ENCODE measurements around the gene PALD1. TPM values are rescaled to one million over a fixed set of nuclear protein-coding genes. Genes with fewer than 3 reads are reported as not detected.

The PALD1 gene
- total and polyA plus RNA-seq, 3 donors from 2014 or later, result 6.3 to 13.3 (median 8.3) TPM

DNA sequence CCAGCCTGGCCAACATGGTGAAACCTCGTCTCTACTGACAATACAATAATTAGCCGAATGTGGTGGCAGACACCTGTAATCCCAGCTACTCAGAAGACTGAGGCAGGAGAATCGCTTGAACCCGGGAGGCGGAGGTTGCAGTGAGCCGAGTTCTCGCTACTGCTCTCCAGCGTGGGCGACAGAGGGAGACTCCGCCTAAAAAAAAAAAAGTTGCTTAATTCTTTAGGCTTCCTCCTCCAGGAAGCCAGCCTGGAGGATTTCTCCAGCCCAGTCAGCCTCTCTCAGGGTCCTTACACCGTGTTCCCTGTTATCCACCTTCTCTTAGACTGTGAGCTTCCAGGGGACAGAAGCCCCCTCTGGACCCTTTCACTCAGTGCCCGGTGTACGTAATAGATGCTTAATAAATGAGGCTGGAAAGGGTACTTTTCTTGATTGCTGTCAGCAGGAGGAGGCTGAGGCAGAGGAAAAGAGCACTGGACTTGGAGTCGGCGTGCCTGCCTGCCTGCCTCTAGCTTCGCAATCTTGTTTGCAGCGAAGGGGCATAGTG, 20.7 kb upstream of the PALD1 start:
- 39 to 56% methylated on average over 15 to 17 of the region's 17 CpGs for WGBS, 2 donors
- Histone ChIP-seq H3K27me3 (no peaks in the 10 kb centered on the region), H3K9me3 (no peaks in the 10 kb centered on the region), H3K36me3 (ENCODE audit: low read depth, missing control alignments) (no peaks in the 10 kb centered on the region), H3K4me3 (peak overlapping the region; percentile 24 to 43), H3K4me1 (no peaks in the 10 kb centered on the region), H3K27ac (no peak overlapping the region)
- intact Hi-C loops (cut with DNase I; ENCODE audit: low total_unique reads), result loop anchor here (10.0 kb wide), 1 partner anchor 307 kb away; no protein-coding TSS in a partner anchor
- no peak for DNase-seq
- no peak for TF ChIP-seq POLR2A (IDR thresholded peaks at IDR 0.05)
- TF ChIP-seq, protein P1, sequence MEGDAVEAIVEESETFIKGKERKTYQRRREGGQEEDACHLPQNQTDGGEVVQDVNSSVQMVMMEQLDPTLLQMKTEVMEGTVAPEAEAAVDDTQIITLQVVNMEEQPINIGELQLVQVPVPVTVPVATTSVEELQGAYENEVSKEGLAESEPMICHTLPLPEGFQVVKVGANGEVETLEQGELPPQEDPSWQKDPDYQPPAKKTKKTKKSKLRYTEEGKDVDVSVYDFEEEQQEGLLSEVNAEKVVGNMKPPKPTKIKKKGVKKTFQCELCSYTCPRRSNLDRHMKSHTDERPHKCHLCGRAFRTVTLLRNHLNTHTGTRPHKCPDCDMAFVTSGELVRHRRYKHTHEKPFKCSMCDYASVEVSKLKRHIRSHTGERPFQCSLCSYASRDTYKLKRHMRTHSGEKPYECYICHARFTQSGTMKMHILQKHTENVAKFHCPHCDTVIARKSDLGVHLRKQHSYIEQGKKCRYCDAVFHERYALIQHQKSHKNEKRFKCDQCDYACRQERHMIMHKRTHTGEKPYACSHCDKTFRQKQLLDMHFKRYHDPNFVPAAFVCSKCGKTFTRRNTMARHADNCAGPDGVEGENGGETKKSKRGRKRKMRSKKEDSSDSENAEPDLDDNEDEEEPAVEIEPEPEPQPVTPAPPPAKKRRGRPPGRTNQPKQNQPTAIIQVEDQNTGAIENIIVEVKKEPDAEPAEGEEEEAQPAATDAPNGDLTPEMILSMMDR (IDR thresholded peaks at IDR 0.05), result no peak

DNA sequence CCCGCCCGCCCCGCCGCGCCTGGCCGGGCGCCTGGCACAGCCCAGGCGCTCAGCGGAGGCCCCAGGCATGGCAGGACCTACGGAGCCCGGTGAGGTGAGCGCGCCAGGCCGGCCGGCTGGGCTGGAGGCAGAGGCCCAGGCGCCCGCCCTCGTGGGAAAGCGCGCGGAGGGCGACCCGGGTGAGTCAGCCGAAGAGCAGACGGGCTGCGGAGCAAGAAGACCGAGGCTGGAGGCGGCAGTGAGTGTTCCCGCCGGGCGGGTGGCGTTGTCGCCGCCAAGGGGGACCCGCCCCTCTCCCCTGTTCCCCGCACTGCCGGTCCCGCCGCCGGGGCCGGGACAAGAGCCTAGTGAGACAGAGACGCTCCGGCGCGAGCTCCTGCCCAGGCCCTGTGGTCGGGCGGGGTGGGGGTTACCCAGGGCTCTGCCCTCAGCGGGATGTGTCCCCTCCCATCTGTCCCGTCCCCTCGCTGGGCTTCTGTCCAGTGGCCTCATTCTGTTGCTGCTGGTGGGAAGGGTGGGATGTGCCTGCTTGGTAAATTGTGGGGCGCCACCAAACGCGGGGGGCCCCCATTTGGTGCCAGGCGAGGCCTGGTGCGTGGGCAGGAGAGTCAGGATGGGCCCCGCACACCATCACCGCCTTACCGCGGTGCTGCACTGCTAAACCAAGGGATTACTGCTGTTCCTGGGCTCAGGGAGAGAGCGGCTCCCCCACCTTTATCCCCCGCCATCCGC, 20.1 kb upstream of the PALD1 start:
- 15 to 32% methylated on average over 8 to 61 of the region's 62 CpGs for WGBS, 2 donors
- H3K36me3 ChIP-seq (ENCODE audit: low read depth, missing control alignments), result no peaks in the 10 kb centered on the region
- TF ChIP-seq, protein P1 (IDR thresholded peaks at IDR 0.05), result no peak
- TF ChIP-seq POLR2A (IDR thresholded peaks at IDR 0.05), result no peak
- H3K4me1 ChIP-seq, result no peaks in the 10 kb centered on the region
- intact Hi-C loops (cut with DNase I; ENCODE audit: low total_unique reads), result loop anchor here (10.0 kb wide), 1 partner anchor 306 kb away; no protein-coding TSS in a partner anchor
- H3K27ac ChIP-seq, result peak overlapping the region in 1 of 2 donors; percentile 19
- peak; percentile 61 for DNase-seq
- H3K27me3 ChIP-seq, result no peaks in the 10 kb centered on the region
- peak overlapping the region; percentile 24 to 43 for H3K4me3 ChIP-seq
- H3K9me3 ChIP-seq, result no peaks in the 10 kb centered on the region

DNA sequence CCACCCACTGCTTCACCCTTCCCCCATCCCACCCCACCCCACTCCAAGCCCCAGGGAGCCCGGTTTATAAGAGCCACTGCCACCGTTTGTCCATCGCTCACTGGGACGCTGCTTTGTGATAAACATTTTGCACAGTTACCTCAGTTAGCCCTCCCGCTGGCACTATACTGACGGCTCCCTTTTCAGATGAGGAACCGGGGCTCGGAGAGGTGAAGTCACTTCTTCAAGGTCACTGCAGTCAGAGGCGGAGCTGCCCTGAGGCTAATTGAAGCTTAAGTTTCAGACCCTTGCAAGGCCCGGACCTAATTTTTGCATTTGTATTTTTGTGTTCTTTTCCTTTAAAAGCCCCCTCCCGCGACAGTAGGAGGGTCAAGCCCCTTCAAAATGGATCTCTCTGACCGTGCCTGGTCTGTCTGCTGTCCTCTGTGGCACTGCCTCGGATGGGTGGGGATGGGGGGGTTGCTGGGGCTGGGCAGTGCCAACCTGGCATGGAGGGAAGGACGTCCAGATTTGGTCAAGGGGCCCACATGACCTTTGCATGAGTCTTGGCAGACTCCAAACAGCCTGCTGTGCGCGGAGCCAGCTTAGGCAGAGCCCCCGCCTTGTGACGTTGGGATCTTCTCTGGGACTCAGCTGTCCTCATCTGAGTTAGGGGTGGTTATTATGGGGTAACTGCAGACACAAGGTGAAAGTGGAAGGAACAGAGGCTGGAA, 19.4 kb upstream of the PALD1 start:
- Histone ChIP-seq H3K4me1 (no peaks in the 10 kb centered on the region), H3K27me3 (no peaks in the 10 kb centered on the region), H3K27ac (no peak overlapping the region), H3K36me3 (ENCODE audit: low read depth, missing control alignments) (no peaks in the 10 kb centered on the region), H3K4me3 (no peak overlapping the region), H3K9me3 (no peaks in the 10 kb centered on the region)
- TF ChIP-seq, protein P1 (IDR thresholded peaks at IDR 0.05), result no peak
- TF ChIP-seq POLR2A (IDR thresholded peaks at IDR 0.05), result no peak
- WGBS, 2 donors, result 30 to 32% methylated on average over 14 to 19 of the region's 19 CpGs
- DNase-seq, result no peak
- intact Hi-C loops (cut with DNase I; ENCODE audit: low total_unique reads), result loop anchor here (10.0 kb wide), 1 partner anchor 306 kb away; no protein-coding TSS in a partner anchor

DNA sequence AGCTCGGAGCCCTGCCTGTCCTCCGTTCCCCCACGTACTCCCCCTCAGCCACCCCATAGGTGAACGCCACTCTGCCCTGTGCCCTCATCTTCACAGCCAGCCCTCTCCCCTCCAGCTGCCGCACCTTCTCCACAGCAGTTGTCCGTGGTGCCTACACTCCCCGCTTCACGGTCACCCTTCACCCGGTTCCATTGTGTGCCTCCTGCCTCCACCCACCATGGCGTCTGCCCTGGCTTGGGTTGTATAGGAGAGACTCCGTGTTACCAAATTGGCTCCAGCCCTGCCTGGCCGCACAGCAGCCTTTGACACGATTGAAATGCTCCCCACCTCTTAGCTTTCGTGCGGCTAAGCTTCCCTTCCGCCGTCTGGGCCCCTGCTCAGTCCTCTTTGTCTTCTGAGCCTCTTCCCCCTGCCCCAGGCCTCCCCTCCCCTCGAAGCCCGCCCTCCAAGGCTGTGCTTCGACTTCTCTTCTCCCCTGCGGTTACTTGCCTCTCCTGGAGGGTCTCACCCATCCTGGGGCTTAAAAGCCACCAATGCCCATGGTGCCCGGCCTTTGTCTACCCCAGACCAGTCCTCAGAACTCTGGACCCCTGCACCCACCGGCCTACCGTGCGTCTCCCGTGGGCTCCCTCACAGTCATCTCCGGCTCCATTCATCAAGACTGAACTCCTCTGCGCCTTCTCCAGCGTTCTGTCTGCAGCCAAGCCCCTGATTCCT, 18.6 kb upstream of the PALD1 start:
- Histone ChIP-seq H3K9me3 (no peaks in the 10 kb centered on the region), H3K27me3 (no peaks in the 10 kb centered on the region), H3K4me1 (no peaks in the 10 kb centered on the region), H3K4me3 (no peak overlapping the region), H3K36me3 (ENCODE audit: low read depth, missing control alignments) (no peaks in the 10 kb centered on the region), H3K27ac (no peak overlapping the region)
- TF ChIP-seq POLR2A (IDR thresholded peaks at IDR 0.05), result no peak
- no peak for DNase-seq
- WGBS, 2 donors, result 74 to 77% methylated on average over 26 to 29 of the region's 29 CpGs
- intact Hi-C loops (cut with DNase I; ENCODE audit: low total_unique reads), result loop anchor here (10.0 kb wide), 2 partner anchors 85 to 305 kb away; no protein-coding TSS in a partner anchor

Measured in testis (tissue), 3 donors.